Liver (tissue), 3 donors: ENCODE data around the gene PTPRN2.

Experiments
- EGR1 ChIP-seq, 2 donors: IDR thresholded peaks; 2 replicates each; pipeline ENCODE4 v1.6.1; 2016 to 2018; ENCODE audit warnings: antibody characterized with exemption in 2 of 2, low read depth in 2 of 2
- FOXA2 ChIP-seq: IDR thresholded peaks from 2 replicates; pipeline ENCODE4 v1.6.1; 2016; ENCODE audit warnings: antibody characterized with exemption
- GABPA ChIP-seq, 2 donors: IDR thresholded peaks in 1 of 2; conservative IDR thresholded peaks in 1 of 2; 2 replicates each; pipeline ENCODE4 v1.6.1; 2016; ENCODE audit warnings: antibody characterized with exemption in 2 of 2, mild to moderate bottlenecking in 1 of 2, moderate library complexity in 1 of 2
- HNF4A ChIP-seq, 2 donors: conservative IDR thresholded peaks; 2 replicates each; pipeline ENCODE4 v1.6.1; 2016; ENCODE audit warnings: antibody characterized with exemption in 2 of 2, mild to moderate bottlenecking in 2 of 2
- JUND ChIP-seq, 2 donors: IDR thresholded peaks; 2 replicates each; pipeline ENCODE4 v1.6.1; 2016; ENCODE audit warnings: antibody characterized with exemption in 2 of 2
- RAD21 ChIP-seq, 2 donors: IDR thresholded peaks; 2 replicates each; pipeline ENCODE4 v1.6.1; 2016; ENCODE audit warnings: antibody characterized with exemption in 2 of 2, mild to moderate bottlenecking in 2 of 2
- SP1 ChIP-seq: IDR thresholded peaks from 2 replicates; pipeline ENCODE4 v1.6.1; 2018; ENCODE audit warnings: antibody characterized with exemption, mild to moderate bottlenecking
- TAF1 ChIP-seq: conservative IDR thresholded peaks from 2 replicates; pipeline ENCODE4 v1.6.1; 2016; ENCODE audit warnings: antibody characterized with exemption, mild to moderate bottlenecking
- TF ChIP-seq, protein P1 (sequence below): fragments of 150-350 bp; IDR thresholded peaks from 2 replicates; pipeline ENCODE4 v1.5.1; 2017; ENCODE audit warnings: improper control_type of control experiment, low read depth, low read length; ENCODE audit not compliant: missing input control
- TF ChIP-seq, protein P2 (sequence below): IDR thresholded peaks from 2 replicates; pipeline ENCODE4 v1.6.1; 2016; ENCODE audit warnings: antibody characterized with exemption
- TF ChIP-seq, protein P3 (sequence below): IDR thresholded peaks from 2 replicates; pipeline ENCODE4 v1.6.1; 2016; ENCODE audit warnings: antibody characterized with exemption
- donor health status: healthy.
- donor health status: healthy.

DNA sequence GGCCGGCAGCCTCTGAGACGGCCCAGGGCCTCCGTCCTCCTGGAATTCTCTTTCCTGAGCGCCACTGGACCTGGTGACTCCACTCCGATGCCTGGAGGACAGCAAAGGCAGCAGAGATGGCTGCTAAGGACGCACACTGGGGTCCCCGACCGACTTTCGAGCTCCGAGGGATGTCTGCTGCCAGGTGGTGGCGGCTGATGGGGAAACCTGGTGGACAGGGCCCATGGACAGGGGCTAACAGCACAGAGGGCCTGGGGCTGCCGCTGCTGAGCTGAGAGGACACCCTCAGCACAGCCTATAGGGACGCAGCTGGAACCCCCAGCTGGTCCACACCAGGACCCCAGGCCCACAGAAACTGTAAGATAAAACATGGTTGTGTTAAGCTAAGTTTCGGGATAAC, 884.5 kb downstream of the PTPRN2 start:
- TF ChIP-seq, protein P1, sequence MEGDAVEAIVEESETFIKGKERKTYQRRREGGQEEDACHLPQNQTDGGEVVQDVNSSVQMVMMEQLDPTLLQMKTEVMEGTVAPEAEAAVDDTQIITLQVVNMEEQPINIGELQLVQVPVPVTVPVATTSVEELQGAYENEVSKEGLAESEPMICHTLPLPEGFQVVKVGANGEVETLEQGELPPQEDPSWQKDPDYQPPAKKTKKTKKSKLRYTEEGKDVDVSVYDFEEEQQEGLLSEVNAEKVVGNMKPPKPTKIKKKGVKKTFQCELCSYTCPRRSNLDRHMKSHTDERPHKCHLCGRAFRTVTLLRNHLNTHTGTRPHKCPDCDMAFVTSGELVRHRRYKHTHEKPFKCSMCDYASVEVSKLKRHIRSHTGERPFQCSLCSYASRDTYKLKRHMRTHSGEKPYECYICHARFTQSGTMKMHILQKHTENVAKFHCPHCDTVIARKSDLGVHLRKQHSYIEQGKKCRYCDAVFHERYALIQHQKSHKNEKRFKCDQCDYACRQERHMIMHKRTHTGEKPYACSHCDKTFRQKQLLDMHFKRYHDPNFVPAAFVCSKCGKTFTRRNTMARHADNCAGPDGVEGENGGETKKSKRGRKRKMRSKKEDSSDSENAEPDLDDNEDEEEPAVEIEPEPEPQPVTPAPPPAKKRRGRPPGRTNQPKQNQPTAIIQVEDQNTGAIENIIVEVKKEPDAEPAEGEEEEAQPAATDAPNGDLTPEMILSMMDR: no peak
- TF ChIP-seq, protein P2, sequence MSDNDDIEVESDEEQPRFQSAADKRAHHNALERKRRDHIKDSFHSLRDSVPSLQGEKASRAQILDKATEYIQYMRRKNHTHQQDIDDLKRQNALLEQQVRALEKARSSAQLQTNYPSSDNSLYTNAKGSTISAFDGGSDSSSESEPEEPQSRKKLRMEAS: no peak
- TF ChIP-seq GABPA (IDR thresholded peaks at IDR 0.05 in 1 of 2, conservative IDR thresholded peaks at IDR 0.05 in 1 of 2) (no peak), HNF4A (conservative IDR thresholded peaks at IDR 0.05) (no peak), RAD21 (IDR thresholded peaks at IDR 0.05) (no peak), TAF1 (no peak), FOXA2 (no peak), EGR1 (IDR thresholded peaks at IDR 0.05; ENCODE audit: low read depth in 2 of 2) (no peak), SP1 (no peak), JUND (IDR thresholded peaks at IDR 0.05) (no peak)
- TF ChIP-seq, protein P3, sequence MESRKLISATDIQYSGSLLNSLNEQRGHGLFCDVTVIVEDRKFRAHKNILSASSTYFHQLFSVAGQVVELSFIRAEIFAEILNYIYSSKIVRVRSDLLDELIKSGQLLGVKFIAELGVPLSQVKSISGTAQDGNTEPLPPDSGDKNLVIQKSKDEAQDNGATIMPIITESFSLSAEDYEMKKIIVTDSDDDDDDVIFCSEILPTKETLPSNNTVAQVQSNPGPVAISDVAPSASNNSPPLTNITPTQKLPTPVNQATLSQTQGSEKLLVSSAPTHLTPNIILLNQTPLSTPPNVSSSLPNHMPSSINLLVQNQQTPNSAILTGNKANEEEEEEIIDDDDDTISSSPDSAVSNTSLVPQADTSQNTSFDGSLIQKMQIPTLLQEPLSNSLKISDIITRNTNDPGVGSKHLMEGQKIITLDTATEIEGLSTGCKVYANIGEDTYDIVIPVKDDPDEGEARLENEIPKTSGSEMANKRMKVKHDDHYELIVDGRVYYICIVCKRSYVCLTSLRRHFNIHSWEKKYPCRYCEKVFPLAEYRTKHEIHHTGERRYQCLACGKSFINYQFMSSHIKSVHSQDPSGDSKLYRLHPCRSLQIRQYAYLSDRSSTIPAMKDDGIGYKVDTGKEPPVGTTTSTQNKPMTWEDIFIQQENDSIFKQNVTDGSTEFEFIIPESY: no peak
